K562 (cell line): ENCODE data around the gene PRPF8. TPM values are rescaled to one million over a fixed set of nuclear protein-coding genes. Genes with fewer than 3 reads are reported as not detected.

Experiments used
- BRF1 ChIP-seq: IDR thresholded peaks from 3 replicates; pipeline ENCODE4 v1.6.1; 2011; ENCODE audit warnings: borderline replicate concordance, mild to moderate bottlenecking; ENCODE audit not compliant: insufficient read length; ENCODE audit errors: extremely low read depth
- ELF1 ChIP-seq: fragments of 200-800 bp; sonication (Bioruptor generic); IDR thresholded peaks from 2 replicates; pipeline ENCODE4 v1.6.1; 2016; ENCODE audit warnings: missing genetic modification characterization, missing compliant biosample characterization
- ETV6 ChIP-seq, 3 experiments: fragments of 150-350 bp in 1 of 3; sonication (generic) in 1 of 3; formaldehyde crosslinking in 1 of 3; IDR thresholded peaks; 2 replicates each; pipeline versions ENCODE4 v1.6.1 to v1.8.0; 2014 to 2022; ENCODE audit warnings: borderline replicate concordance in 2 of 3, low read depth in 2 of 3, antibody characterized with exemption in 1 of 3, low read length in 1 of 3, mild to moderate bottlenecking in 1 of 3, missing genetic modification reagents in 1 of 3
- GABPB1 ChIP-seq: sonication (generic); formaldehyde crosslinking; IDR thresholded peaks from 2 replicates; pipeline ENCODE4 v1.8.0; 2022; ENCODE audit warnings: mild to moderate bottlenecking, missing genetic modification reagents
- GATA2 ChIP-seq: sonication (generic); formaldehyde crosslinking; IDR thresholded peaks from 2 replicates; pipeline ENCODE4 v1.4.0; 2020; ENCODE audit warnings: mild to moderate bottlenecking, missing genetic modification reagents
- HNRNPK ChIP-seq: fragments of 200-400 bp; formaldehyde crosslinking; IDR thresholded peaks from one replicate; pipeline ENCODE4 v1.6.1; 2018; ENCODE audit warnings: mild to moderate bottlenecking, low read depth, low read length; ENCODE audit not compliant: poor library complexity, severe bottlenecking
- KDM5B ChIP-seq: fragments of 200-600 bp; sonication (generic); IDR thresholded peaks from 2 replicates; pipeline ENCODE4 v1.6.1; 2012; ENCODE audit warnings: low read depth, mild to moderate bottlenecking, moderate library complexity, low read length, control low read depth, inconsistent platforms; ENCODE audit not compliant: insufficient replicate concordance
- MBD2 ChIP-seq: sonication (generic); IDR thresholded peaks from 2 replicates; pipeline ENCODE4 v1.6.1; 2016; ENCODE audit warnings: low read depth, borderline replicate concordance
- MTA1 ChIP-seq: fragments of 450-650 bp; IDR thresholded peaks from 2 replicates; pipeline ENCODE4 v1.6.1; 2017; ENCODE audit warnings: borderline replicate concordance
- MTA2 ChIP-seq: fragments of 450-650 bp; IDR thresholded peaks from 2 replicates; pipeline ENCODE4 v1.6.1; 2016; ENCODE audit warnings: low read depth
- NCOA1 ChIP-seq: fragments of 450-650 bp; IDR thresholded peaks from 2 replicates; pipeline ENCODE4 v1.6.1; 2016; ENCODE audit warnings: low read depth
- POLR2H ChIP-seq: IDR thresholded peaks from 2 replicates; pipeline ENCODE4 v1.6.1; 2016; ENCODE audit warnings: missing genetic modification characterization, low read depth, mild to moderate bottlenecking, control low read depth, missing compliant biosample characterization, moderate library complexity
- RNF2 ChIP-seq: sonication (generic); IDR thresholded peaks from 2 replicates; pipeline ENCODE4 v1.6.1; 2016
- SAP30 ChIP-seq: fragments of 200-600 bp; sonication (generic); IDR thresholded peaks from 2 replicates; pipeline ENCODE4 v1.6.1; 2012; ENCODE audit warnings: borderline replicate concordance, low read depth, mild to moderate bottlenecking, moderate library complexity, low read length, control low read depth, inconsistent platforms; ENCODE audit not compliant: insufficient read depth, poor library complexity, severe bottlenecking
- SPI1 ChIP-seq: IDR thresholded peaks from 2 replicates; pipeline ENCODE4 v1.6.1; 2011; ENCODE audit warnings: low read depth, low read length, control low read depth, borderline replicate concordance
- SRF ChIP-seq, 2 experiments: fragments of 250-450, 450-650 bp in 1 of 2; sonication (Bioruptor Pico) in 1 of 2; sonication (generic) in 1 of 2; formaldehyde crosslinking; IDR thresholded peaks; 2 replicates each; pipeline versions ENCODE4 v1.5.0 to v1.5.1; 2020 to 2022; ENCODE audit warnings: mild to moderate bottlenecking in 1 of 2, missing genetic modification reagents in 1 of 2
- TARDBP ChIP-seq: fragments of 450-650 bp; IDR thresholded peaks from 2 replicates; pipeline ENCODE4 v1.6.1; 2016
- TRIM24 ChIP-seq, 2 experiments: fragments of 450-650 bp; IDR thresholded peaks; 2 replicates each; pipeline ENCODE4 v1.6.1; 2016
- ZNF140 ChIP-seq: fragments of 250-450 bp; sonication (Bioruptor Pico); IDR thresholded peaks from 2 replicates; pipeline ENCODE4 v1.8.0; 2021; ENCODE audit warnings: moderate library complexity, mild to moderate bottlenecking, inconsistent platforms
- ZNF253 ChIP-seq: fragments of 250-450 bp; sonication (Bioruptor Pico); conservative IDR thresholded peaks from 2 replicates; pipeline ENCODE4 v1.6.1; 2021; ENCODE audit warnings: mild to moderate bottlenecking
- ZNF584 ChIP-seq: fragments of 200-800 bp; sonication (Bioruptor generic); IDR thresholded peaks from 2 replicates; pipeline ENCODE4 v1.6.1; 2016; ENCODE audit warnings: low read depth, mild to moderate bottlenecking, missing genetic modification characterization, missing compliant biosample characterization
- ZNF75A ChIP-seq: fragments of 450-650 bp; formaldehyde crosslinking; IDR thresholded peaks from 2 replicates; pipeline ENCODE4 v1.4.0; 2020; ENCODE audit warnings: mild to moderate bottlenecking
- ZNF76 ChIP-seq: fragments of 250-450 bp; sonication (Bioruptor Pico); IDR thresholded peaks from 2 replicates; pipeline ENCODE4 v1.4.0; 2020; ENCODE audit warnings: mild to moderate bottlenecking, moderate library complexity, borderline replicate concordance
- polyA plus RNA-seq, 8 experiments: library from polyadenylated mRNA; depleted of rRNA in 4 of 8; stranded (reverse) in 5 of 8; unstranded in 3 of 8; fragments of >200 nt; fragmentation: Nextera tagmentation in 2 of 8; fragmentation: Illumina TruSeq in 1 of 8; extraction: Ambion mirVana in 2 of 8; extraction: Trizol in 1 of 8; gene quantifications; 2 replicates each; pipeline versions ENCODE4 v1.2.1 to v1.2.3, GENCODE V29; 2011 to 2014; ENCODE audit warnings: inconsistent platforms in 1 of 8, missing spikeins in 1 of 8
- total RNA-seq, 7 experiments: library from RNA; depleted of rRNA in 6 of 7; stranded (reverse); fragments of >200 nt in 6 of 7; fragmentation: Illumina TruSeq in 2 of 7; extraction: Trizol in 2 of 7; gene quantifications; 2 replicates each; pipeline versions ENCODE4 v1.2.1 to v1.2.3, GENCODE V29; 2011 to 2021; ENCODE audit warnings: low replicate concordance in 1 of 7
- TF ChIP-seq, protein P1 (sequence below): fragments of 450-650 bp; conservative IDR thresholded peaks from 2 replicates; pipeline ENCODE4 v1.6.1; 2016; ENCODE audit warnings: missing genetic modification characterization, low read depth, mild to moderate bottlenecking, missing compliant biosample characterization, moderate library complexity
- TF ChIP-seq, protein P2 (sequence below): fragments of 450-650 bp; formaldehyde crosslinking; IDR thresholded peaks from 2 replicates; pipeline ENCODE4 v1.4.0; 2022; ENCODE audit warnings: mild to moderate bottlenecking, moderate library complexity
- TF ChIP-seq, protein P3 (sequence below): IDR thresholded peaks from 2 replicates; pipeline ENCODE4 v1.6.1; 2014; ENCODE audit warnings: antibody characterized with exemption

The PRPF8 gene
- total and polyA plus RNA-seq, 9 of the 15 experiments (the other 6 are each of a cell fraction or from before 2014, with no cell fraction given), result 64.3 to 294 (median 85.9) TPM

DNA sequence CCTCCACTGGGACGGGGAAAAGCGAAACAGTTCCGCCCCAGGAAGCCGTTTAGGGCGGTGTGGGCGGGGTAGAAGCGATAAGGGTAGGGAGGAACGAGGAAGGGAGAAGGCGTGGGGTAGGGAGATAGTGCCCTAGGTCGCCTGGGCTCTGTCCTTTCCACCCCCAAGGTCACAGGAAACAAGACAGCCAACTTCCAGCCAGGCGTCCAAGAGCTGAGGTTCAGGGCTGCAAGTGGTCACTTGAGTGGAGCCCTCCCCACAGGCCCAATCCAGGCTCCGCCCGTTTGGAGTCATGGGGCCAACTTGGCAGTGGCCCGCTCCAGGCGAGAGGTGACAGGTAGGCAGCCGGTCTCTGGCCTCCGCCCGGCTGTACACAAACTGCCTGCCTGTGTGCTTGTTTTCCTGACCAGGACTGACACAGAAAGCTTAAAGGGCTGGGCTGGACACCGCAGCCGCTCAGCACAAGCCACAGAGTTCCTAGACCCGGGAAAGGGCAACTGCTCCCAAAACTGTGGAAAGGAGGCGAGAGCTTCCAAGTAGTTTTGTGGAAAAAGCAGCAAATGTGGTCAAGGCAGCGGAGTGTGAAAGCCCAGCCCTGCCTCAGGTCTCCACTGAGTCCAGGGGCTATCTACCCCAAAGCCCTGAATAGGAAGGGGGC lies 34.7 kb downstream of the PRPF8 start, which contains the start of gene RILP (continued):
- TF ChIP-seq TRIM24 (IDR thresholded peaks at IDR 0.05), result peak; percentile 26 to 52; a peak in 2 of 4 replicates
- TF ChIP-seq GABPB1 (CRISPR knock-in tag), result peak; percentile 53; the same call in 1 of the 2 replicates
- no peak for TF ChIP-seq ZNF253 (CRISPR knock-in tag)
- peak; percentile 76; the same call in 1 of the 2 replicates for TF ChIP-seq POLR2H (tag)
- TF ChIP-seq, protein P1, sequence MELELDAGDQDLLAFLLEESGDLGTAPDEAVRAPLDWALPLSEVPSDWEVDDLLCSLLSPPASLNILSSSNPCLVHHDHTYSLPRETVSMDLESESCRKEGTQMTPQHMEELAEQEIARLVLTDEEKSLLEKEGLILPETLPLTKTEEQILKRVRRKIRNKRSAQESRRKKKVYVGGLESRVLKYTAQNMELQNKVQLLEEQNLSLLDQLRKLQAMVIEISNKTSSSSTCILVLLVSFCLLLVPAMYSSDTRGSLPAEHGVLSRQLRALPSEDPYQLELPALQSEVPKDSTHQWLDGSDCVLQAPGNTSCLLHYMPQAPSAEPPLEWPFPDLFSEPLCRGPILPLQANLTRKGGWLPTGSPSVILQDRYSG (tag), result 0 out of 2 replicates have a peak, but pooled peaks have one; percentile 55
- TF ChIP-seq BRF1, result no peak
- peak; percentile 79 for TF ChIP-seq MBD2
- no peak for TF ChIP-seq HNRNPK
- no peak for TF ChIP-seq ZNF75A (CRISPR knock-in tag)
- peak; percentile 98 for TF ChIP-seq RNF2
- TF ChIP-seq, protein P2, sequence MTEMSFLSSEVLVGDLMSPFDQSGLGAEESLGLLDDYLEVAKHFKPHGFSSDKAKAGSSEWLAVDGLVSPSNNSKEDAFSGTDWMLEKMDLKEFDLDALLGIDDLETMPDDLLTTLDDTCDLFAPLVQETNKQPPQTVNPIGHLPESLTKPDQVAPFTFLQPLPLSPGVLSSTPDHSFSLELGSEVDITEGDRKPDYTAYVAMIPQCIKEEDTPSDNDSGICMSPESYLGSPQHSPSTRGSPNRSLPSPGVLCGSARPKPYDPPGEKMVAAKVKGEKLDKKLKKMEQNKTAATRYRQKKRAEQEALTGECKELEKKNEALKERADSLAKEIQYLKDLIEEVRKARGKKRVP, result peak; percentile 6; the same call in 1 of the 2 replicates
- TF ChIP-seq NCOA1, result peak; percentile 75; the same call in 1 of the 2 replicates
- peak in 1 of 2 experiments; percentile 77; a peak in 2 of 4 replicates for TF ChIP-seq SRF (CRISPR knock-in tag; IDR thresholded peaks at IDR 0.05)
- TF ChIP-seq, protein P3, sequence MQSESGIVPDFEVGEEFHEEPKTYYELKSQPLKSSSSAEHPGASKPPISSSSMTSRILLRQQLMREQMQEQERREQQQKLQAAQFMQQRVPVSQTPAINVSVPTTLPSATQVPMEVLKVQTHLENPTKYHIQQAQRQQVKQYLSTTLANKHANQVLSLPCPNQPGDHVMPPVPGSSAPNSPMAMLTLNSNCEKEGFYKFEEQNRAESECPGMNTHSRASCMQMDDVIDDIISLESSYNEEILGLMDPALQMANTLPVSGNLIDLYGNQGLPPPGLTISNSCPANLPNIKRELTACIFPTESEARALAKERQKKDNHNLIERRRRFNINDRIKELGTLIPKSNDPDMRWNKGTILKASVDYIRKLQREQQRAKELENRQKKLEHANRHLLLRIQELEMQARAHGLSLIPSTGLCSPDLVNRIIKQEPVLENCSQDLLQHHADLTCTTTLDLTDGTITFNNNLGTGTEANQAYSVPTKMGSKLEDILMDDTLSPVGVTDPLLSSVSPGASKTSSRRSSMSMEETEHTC, result peak; percentile 42; the same call in 1 of the 2 replicates
- TF ChIP-seq SPI1, result peak; percentile 77; the same call in 1 of the 2 replicates
- no peak for TF ChIP-seq TARDBP
- TF ChIP-seq ETV6 (IDR thresholded peaks at IDR 0.05; ENCODE audit: borderline replicate concordance in 1 of 2, low read depth in 2 of 2, low read length in 1 of 2), result peak; percentile 58 to 79; a peak in 3 of 4 replicates
- no peak for TF ChIP-seq ETV6 (CRISPR knock-in tag; IDR thresholded peaks at IDR 0.05; ENCODE audit: borderline replicate concordance)
- peak; percentile 24; the same call in 1 of the 2 replicates for TF ChIP-seq MTA1
- peak; percentile 8 for TF ChIP-seq SAP30
- no peak for TF ChIP-seq ZNF140 (CRISPR knock-in tag)
- peak; percentile 67; the same call in 1 of the 2 replicates for TF ChIP-seq MTA2
- TF ChIP-seq ELF1 (tag), result peak; percentile 73
- peak; percentile 47 for TF ChIP-seq KDM5B
- TF ChIP-seq ZNF584, result no peak
- TF ChIP-seq GATA2 (CRISPR knock-in tag), result peak; percentile 79
- TF ChIP-seq ZNF76 (CRISPR knock-in tag), result no peak
